ENCODE results near the gene KIDINS220.
"Not testable (repeated sequence)": the region's sequence is repeated elsewhere in the genome, so short reads cannot be mapped to it uniquely, and the experiment has no call there.

KIDINS220 gene

DNA sequence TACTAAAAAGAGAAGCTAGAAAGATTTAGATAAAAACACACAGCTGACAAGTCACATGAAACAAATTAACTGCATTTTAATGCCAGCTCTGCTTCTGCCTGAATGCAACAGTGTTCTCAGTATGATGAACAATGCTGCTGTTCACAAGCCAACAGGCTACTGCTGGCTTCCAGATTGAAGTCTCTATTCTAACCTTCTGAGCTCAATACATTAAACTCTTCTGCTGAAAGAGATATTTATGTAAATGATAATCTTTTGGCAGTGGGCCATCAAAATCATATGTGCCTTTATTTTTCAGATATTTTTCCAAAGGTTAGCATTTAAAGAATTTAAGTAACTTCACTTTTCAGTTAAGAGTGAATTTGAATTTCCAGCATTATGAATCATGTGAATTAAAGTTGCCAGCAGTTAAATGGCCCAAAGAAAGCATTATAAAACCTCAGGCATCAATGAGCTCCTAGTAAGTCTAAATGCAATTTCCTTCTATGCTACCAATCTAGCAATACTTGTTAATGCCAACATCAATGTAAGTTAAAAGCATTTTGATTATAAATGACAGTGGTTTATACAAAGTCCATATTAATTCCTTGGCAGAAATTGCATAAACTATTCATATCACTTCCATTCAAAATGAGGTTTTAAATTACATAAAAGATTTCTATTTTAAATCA, 83.2 kb downstream of the KIDINS220 start:
- no peak for DNase-seq (ENCODE audit: low read depth)

DNA sequence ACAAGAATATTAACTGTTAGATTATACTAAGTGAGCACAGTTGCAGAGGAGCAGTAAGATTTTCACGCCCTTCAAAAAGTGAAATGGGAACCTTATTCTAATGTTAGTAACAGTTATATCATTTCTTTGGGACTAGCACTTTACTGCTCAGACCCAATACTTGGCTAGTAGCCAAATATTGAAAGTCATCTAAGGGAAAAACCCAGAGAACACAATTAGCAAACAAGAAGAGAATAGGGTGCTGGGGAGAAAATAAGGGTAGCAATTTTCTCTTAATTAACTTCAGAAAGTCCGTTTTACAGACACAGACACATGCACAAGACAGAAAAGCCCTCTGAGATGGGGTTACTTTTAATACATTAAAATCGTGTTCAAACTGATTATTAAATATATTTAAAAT, 83.8 kb downstream of the KIDINS220 start:
- DNase-seq (ENCODE audit: low read depth), result no peak

DNA sequence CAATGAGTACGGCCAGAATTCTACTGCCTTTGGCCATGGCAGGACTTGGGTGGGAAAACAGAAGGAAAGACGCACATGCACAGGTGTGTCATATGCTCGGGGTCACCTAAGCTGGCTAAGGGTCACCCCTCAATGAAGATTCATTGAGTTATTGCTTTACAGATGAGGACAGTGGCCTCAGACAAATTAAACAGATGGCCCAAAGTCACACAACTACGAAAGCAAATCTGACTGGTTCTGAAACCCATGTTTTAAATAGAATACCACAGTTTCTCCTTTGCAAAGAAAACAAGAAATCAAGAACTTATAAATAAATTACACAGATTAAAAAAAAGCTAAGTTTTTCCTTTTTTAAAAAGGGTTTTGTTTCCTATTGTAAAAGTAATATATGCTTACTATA, 85.0 kb downstream of the KIDINS220 start:
- DNase-seq (ENCODE audit: low read depth), result no peak

DNA sequence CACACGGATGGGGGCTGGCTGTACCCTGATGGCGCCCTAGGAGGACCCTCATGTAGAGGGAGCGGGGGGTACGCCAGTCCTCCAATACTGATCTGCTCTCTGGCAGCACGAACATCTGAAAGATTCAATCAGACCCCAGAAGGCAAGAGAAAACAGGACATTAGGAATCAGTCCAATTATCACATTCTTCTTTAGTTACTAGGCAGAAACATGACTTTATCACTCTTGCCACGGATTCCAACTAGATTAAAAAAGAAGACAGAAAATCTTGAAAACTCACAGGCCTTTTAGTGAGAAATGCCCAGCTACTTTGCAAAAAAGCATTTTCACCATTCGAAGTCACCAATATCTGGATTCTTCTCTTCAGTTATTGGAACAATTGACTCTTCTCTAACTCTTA, 87.2 kb downstream of the KIDINS220 start:
- DNase-seq (ENCODE audit: low read depth), result no peak

DNA sequence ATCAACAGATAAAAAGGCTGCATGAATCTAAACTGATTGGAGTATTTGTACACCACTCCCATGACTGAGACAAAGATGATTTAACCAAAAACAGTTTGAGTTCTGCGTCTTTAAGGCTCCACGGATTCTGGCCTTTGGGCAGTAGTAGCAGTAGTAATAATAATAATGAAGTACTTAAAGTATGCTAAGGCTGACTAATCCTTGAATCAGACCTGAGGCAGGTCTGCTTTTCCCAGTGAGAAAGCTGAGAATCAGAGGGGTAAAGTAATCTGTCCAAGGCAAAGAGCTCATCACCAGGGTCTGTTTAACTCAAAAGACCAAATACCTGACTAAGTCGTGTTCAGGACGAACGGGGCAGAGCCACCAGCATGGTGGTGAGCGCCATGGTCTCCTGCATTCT, 94.2 kb downstream of the KIDINS220 start:
- DNase-seq (ENCODE audit: low read depth), result peak; percentile 24

DNA sequence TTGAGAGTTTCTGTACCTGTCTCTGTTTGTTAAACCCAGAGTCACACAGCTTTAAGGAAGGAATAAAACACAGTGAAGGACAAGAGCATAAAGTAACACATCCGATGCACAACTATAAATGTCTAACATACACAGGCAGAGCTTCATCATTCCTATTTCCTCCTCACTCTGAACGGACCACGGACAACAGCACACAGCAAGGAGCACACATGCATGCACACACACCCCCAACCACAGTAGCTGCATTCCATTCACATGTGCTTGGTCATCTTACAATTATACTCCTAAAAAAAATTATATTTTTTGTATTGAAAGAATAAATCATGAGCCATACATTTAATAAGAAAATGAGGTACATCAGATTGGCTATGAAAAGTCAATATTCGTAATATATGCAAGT, 97.3 kb downstream of the KIDINS220 start:
- no peak for DNase-seq (ENCODE audit: low read depth)

DNA sequence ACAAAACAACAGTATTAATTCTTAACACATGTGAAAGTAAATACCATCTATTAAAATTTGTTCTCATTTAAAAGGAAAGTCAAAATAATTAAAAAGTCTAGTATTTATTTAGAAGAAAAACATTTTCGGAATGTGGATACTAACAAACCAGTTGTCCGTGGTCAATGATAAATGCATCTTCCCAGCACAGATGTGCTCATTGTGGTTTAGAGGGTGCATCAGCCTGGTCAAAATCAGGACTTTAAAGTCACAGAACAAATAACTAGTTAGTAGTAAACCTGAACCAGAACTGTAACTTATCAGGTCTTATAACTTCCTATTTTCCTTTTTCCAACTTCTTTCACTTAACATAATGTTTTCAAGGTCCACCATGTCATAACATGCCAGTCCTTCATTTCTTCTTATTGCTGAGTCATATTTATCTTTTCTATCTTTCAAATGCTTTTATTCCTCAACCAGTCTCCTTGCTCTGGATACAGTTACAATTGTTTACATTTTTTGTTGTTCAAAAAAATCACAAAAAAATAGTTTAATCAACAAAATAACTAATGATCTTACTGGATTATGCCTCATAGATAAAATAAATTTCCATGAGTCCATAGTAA, 99.7 kb downstream of the KIDINS220 start:
- peak; percentile 11 for DNase-seq (ENCODE audit: low read depth)

DNA sequence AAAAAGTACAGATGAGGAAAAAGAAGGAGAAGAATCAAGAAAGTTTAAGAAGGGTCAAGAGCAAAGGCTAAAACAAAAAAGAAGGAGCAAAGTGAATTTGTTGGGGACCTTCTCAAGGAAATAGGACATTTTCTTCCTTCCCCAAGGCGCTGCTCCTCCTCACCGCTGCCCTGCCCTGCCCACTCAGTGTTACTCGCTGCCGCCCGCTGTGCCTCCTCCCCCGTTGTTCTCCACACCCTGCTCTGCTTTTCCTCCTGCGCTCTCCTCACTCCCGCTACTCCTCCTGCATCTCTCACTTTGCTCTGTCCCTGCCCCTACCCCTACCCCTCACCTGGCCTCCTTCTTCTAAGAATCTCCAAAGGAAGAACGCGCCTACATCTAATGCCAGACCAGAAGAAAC, 104.8 kb downstream of the KIDINS220 start:
- no peak for DNase-seq (ENCODE audit: low read depth)

DNA sequence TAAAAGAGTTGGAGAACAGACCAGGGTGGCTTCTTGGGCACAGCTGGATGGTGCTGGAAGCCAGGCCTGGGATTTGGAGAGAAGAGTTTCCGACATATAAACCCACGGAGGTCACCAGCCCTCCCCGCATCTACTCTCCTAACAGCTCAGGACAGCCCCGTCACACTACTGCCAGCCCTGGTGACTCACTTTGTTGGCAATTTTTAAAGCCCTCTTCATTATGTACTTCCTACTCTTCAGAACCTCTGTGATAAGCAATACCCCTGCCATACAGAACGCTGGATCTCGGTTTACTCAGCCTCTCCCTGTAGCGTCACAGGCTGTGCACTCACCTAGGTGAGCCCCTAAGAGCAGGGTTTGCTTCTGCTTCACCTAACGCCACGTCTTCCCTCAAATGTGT, 107.5 kb downstream of the KIDINS220 start:
- no peak for DNase-seq (ENCODE audit: low read depth)

DNA sequence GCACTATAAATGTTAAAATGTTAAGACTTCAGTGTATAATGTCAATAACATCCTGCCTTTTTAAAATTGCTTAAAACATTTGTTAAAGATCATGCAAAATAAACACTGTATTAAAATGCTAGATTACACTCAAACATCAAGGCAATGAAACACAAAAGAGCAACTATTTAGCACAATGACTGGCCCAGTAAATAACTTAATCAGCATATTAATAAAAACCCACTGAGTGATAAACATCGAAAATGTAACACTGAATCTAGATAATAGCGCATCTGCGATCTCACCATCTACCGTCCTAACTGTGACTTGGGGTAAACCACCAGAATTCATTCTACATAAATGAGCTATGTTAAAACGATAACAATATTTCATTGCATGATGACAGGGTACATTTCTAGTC, 108.3 kb downstream of the KIDINS220 start:
- not testable (repeated sequence) for DNase-seq (ENCODE audit: low read depth)

DNA sequence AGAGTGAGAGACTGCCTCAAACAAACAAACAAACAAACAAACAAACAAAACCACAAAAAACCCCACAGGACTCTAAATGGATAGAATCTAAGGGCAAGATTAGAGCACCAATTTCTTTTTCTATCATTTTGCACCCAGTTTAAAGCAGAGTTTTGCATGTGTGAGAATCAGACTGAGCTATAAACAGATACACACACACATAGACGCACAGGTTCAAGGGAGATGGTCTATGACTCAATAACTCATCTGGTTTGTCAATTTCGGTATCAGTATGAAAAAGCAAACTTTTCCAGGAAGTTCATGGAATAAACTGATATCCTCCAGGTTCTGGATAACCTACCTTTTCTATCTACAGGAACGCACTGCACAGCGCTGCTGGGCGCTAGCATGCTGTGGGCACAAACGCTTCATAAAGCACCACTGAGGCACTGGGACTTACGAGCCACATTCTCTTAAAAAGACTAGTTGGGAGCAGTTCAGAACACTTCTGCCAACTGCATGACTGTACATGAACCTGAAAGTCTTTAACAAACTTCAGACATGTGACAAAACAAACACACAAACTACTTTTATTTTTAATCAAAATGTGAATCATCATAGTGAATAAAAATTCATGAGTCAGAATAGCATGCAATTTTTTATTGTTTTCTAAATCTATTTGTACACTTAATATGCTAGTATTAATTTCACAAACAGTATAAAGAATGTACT, 109.0 kb downstream of the KIDINS220 start:
- no peak for DNase-seq (ENCODE audit: low read depth)

DNA sequence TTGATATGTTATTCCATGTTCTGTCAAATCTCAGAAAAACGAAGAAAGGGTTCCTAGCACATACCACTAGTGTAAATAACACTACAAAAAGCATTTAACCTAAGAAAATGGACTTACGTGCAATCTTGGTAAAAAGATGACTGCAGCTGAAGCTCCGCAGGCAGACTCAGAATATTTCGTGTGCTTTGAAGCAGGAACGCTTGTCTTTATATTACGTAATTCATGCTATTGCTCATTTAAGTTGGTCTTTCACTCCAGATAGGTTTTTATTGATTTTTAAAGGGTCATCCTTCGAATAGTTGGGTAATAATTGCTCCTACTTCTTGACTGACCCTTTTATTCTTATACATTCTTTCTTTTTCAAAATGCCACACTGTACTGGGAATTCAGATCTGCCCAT, 111.6 kb downstream of the KIDINS220 start:
- no peak for DNase-seq (ENCODE audit: low read depth)

DNA sequence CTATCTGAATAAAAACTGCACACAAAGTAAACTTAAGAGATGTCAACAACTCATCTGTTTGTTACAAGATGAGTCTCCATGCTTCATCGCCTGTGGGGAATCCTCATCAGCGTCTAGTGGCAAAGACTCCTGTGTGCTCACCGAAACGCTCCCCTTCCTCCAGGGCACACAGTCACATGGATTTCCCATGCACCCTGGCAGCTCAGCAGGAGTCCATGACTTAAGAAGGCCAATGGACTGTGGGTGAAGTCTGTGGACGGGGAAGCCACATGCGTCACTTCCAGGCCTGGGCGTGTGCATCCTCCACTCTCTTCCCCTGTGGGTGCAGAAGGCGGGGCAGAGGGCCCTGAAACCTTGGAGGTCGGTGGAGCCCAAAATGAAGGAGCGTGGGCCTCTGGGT, 114.4 kb downstream of the KIDINS220 start:
- no peak for DNase-seq (ENCODE audit: low read depth)

DNA sequence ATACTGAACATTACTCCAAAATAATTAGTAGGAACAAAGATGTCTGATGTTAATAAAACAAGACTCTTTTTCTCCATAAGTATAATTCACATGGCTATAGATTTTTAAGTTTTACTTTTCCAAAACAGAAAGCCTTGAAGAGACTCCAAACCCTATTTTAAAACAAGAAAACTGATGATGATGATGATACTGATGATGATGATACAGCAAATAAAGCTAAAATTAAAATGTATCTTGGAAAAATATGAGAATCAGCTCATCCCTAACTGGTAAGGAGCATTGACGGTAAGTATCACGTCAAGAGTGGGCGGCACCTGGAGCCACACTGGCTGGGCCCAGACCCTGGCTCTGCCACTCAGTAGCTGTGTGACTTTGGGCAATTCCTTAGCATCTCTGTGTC, 116.0 kb downstream of the KIDINS220 start:
- DNase-seq (ENCODE audit: low read depth), result no peak

DNA sequence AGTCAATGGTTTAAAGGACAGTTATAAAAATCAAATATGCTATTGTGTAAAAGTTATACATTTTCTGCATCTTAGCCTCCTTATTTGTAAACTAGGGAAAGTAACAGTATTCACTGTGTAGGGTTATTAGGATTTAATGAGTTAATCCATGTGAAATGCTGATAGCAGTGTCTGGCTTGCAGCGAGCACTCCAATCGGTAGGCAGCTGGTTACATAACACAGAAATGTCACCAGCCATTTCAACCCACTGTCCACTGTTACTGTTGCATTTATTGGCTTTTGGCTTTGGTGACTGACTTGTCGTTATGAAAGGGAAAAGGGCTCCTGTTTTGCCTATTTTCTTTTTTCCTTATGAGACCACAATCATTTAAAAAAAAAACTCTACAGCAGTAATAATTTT, 116.7 kb downstream of the KIDINS220 start:
- DNase-seq (ENCODE audit: low read depth), result no peak

DNA sequence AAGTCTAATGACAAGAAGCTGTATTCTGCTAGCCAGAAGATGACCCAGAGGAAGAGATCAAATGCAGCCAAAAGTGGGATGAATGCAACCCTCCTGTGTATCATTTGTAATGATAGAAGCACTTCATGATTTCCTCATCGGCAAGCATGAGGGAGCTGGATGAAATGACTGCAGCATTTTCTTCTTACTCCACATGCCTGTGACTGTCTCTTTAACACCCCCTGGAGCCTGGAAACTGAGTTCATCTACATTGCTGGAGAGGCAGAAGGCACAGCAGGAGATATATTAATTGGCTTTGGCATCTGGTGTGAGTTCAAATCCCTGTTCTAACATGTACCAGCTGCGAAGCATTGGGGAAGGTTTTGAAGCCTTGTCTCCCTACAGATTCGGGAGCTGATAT, 117.9 kb downstream of the KIDINS220 start:
- no peak for DNase-seq (ENCODE audit: low read depth)

DNA sequence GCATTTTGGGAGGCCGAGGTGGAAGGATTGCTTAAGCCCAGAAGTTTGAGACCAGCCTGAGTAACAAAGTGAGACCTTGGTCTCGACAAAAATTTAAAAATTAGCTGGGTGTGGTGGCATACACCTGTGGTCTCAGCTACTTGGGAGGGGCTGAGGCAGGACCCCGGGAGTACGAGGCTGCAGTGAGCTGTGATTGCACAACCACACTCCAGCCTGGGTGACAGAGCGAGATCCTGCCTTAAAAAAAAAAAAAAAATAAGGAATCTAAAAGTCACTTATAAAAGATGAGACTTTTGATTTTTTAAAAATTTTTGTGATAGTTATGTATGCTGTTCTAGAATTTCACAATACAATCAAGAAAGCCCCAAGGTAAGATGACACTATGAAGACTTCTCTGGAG, 122.4 kb downstream of the KIDINS220 start:
- DNase-seq (ENCODE audit: low read depth), result no peak

DNA sequence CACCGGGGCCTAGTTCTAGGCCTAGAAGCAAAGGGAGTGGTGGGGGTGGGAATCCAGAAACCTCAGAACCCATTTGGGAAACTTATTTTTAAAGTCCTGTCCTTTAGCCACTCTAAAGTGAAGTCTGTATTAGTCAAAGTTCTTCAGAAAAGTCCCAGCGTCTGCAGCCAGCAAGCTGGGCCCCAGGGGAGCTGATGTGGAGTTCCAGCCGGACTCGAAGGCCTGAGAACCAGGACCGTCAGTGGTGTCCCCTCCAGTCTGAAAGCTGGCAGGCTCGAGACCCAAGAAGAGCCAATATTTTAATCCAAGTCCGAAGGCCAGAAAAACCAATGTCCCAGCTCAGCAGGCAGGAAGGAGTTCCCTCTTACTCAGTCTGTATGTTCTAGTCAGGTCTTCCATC, 123.1 kb downstream of the KIDINS220 start:
- no peak for DNase-seq (ENCODE audit: low read depth)

DNA sequence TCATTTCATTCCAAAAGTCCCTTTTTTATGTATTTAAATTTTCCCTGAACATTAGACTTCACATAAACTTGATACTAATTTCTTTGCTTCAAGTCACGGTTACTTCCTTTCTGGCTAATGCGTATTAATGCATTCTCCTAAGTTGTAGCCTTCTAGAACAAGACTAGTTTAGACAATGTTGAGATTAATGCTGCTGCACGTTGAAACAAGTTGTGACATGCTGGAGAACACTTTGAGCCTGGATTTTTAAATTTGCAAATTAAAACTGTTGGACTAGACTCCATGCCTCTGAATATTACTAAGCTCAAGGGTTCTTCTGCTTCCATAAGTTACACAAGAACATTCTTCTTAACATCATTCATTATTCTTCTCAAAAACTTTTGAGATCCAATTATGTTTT, 126.5 kb downstream of the KIDINS220 start:
- DNase-seq (ENCODE audit: low read depth), result no peak

DNA sequence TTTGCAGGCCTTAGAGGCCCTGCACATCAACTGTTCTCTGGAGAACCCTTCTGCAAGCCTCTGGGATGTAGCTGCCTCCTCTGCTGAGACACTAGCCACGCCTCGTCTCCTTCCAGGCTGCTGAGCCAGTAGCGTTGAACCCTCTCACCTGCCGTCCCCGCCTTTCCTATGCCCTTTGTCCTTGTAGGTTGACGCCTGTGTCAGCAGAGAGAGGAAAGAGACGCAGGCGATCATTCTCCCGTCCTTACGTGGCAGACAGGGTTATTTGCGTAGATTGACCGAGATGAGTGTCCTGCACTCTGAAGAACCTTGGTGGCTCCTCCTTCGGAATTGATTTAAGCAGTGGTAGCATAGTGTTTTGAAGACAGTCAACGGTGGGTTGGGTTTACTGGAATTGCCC, 127.8 kb downstream of the KIDINS220 start:
- DNase-seq (ENCODE audit: low read depth), result no peak

DNA sequence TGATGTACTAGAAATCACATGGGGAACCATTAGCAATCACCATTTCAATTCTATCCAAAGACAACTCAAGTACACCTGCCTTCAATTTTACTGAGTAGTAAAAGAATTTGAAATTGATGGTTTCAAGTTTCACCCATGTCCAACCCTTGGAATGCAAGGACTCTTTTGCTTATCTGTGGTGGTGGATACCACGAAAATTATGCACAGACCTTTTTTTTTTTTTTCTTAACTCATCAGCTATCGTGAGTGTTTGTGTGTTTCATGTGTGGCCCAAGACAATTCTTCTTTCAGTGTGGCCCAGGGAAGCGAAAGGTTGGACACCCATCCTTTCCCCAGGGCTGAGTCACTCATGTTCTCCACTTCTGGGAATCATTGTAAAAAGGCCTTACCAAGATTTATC, 132.5 kb downstream of the KIDINS220 start:
- no peak for DNase-seq (ENCODE audit: low read depth)

DNA sequence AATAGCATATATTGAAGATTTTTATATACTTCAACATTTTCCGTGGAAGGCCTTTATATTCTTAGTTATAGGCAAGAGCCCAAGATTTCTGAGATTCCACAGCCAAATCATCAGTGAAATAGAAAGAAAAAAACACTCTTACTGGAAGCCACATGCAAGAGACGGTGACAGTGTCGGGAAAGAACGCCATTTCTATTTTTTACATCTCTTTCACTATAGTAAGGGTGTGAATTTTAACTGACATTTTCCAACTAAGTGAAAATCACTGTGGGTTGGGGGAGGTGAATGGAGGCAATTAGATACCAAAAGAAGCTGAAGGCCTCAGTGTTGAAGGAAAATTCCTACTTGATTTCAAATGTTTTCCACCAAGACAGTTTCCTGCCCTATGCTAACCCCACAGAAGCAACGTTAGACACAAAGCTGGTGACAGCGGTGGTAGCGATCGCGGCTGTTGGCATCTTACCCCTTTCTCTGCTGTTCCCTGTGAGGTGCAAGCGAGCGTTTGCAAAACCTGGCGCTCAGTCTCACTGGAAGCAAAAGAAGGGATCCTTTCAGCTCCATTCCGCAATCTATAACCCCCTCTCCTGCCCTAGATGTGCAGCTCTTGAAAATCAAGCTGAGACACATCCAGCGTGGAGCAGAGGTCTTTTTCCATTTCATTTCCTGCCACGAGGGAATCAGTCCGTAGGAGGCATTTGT, 135.6 kb downstream of the KIDINS220 start:
- DNase-seq (ENCODE audit: low read depth), result no peak

DNA sequence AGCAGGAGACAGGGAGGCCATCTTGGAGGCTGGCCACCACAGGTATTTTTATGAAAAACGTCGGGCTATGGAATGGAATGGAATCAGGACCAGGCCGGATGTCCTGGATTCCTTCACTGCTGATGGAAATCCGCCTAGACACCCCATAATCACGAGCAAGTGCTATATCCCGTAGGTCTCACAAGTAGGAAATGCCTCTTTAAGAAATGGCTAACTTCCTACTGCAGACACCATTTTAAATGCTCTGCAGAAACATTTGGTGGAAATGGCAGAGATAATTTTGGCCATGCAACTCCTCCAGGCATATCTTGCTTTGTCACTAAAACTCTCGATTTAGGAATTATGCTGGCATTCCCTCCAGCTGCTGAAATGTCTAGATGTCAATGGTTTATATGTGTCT, 137.6 kb downstream of the KIDINS220 start:
- DNase-seq (ENCODE audit: low read depth), result no peak
